ENCODE data around the gene CRB1. TPM values are rescaled to one million over a fixed set of nuclear protein-coding genes. Genes with fewer than 3 reads are reported as not detected.

The CRB1 gene
- total and polyA plus RNA-seq, 7 donors: 0.19 to 0.49 (median 0.38) TPM; not detected in 3

- Histone ChIP-seq H3K27me3 (no peaks in the 10 kb centered on the region), H3K9me3 (no peaks in the 10 kb centered on the region), H3K27ac (no peak overlapping the region), H3K4me1 (peaks cover 0 to 8% (median 2%) of the 10 kb centered on the region in 4 donors), H3K36me3 (no peaks in the 10 kb centered on the region), H3K4me3 (no peak overlapping the region)
- 81 to 82% methylated on average over 2 of the region's 2 CpGs for WGBS, 2 donors
- TF ChIP-seq CTCF (IDR thresholded peaks at IDR 0.05): no peak
- TF ChIP-seq POLR2AphosphoS5 (IDR thresholded peaks at IDR 0.05): no peak
- TF ChIP-seq EP300 (IDR thresholded peaks at IDR 0.05): no peak
- intact Hi-C loops (cut with DNase I): no loop called here
- DNase-seq: no peak
Measured at GRCh38 chr1:197440715-197441114, 172.7 kb downstream of the CRB1 start.

- H3K27ac ChIP-seq: no peak overlapping the region
- H3K9me3 ChIP-seq: no peaks in the 10 kb centered on the region
- no peaks in the 10 kb centered on the region for H3K27me3 ChIP-seq
- intact Hi-C loops (cut with DNase I): no loop called here
- H3K4me1 ChIP-seq: peaks cover 0 to 8% (median 2%) of the 10 kb centered on the region in 4 donors
- no peaks in the 10 kb centered on the region for H3K36me3 ChIP-seq
- TF ChIP-seq POLR2A (IDR thresholded peaks at IDR 0.05) (no peak), POLR2AphosphoS5 (IDR thresholded peaks at IDR 0.05) (no peak), CTCF (IDR thresholded peaks at IDR 0.05) (no peak), EP300 (IDR thresholded peaks at IDR 0.05) (no peak)
- no peak for DNase-seq
- WGBS, 2 donors: 64 to 68% methylated on average over 8 of the region's 8 CpGs
- H3K4me3 ChIP-seq: no peak overlapping the region
Measured at GRCh38 chr1:197441999-197442414, 174.0 kb downstream of the CRB1 start.

GRCh38 chr1:197444755-197445154 lies 176.7 kb downstream of the CRB1 start:
- 9 to 38% methylated on average over 1 of the region's 1 CpG for WGBS, 2 donors
- no peaks in the 10 kb centered on the region for H3K4me1 ChIP-seq

GRCh38 chr1:197448121-197448779 lies 180.2 kb downstream of the CRB1 start:
- H3K4me3 ChIP-seq: no peak overlapping the region
- no peak for DNase-seq
- TF ChIP-seq EP300 (IDR thresholded peaks at IDR 0.05): no peak
- no peak for TF ChIP-seq POLR2A (IDR thresholded peaks at IDR 0.05)
- TF ChIP-seq POLR2AphosphoS5 (IDR thresholded peaks at IDR 0.05): no peak
- TF ChIP-seq CTCF (IDR thresholded peaks at IDR 0.05): no peak
- no peaks in the 10 kb centered on the region for H3K36me3 ChIP-seq
- H3K4me1 ChIP-seq: no peaks in the 10 kb centered on the region
- WGBS, 2 donors: 52 to 65% methylated on average over 2 of the region's 2 CpGs
- intact Hi-C loops (cut with DNase I): no loop called here
- H3K27me3 ChIP-seq: no peaks in the 10 kb centered on the region
- H3K9me3 ChIP-seq: no peaks in the 10 kb centered on the region
- no peak overlapping the region for H3K27ac ChIP-seq

More at GRCh38 chr1:197444755-197445154, 176.7 kb downstream of the CRB1 start:
- Histone ChIP-seq H3K9me3 (no peaks in the 10 kb centered on the region), H3K27ac (no peak overlapping the region), H3K27me3 (no peaks in the 10 kb centered on the region), H3K36me3 (no peaks in the 10 kb centered on the region), H3K4me3 (no peak overlapping the region)
- DNase-seq: no peak
- intact Hi-C loops (cut with DNase I): no loop called here
- TF ChIP-seq CTCF (IDR thresholded peaks at IDR 0.05) (no peak), EP300 (IDR thresholded peaks at IDR 0.05) (no peak), POLR2AphosphoS5 (IDR thresholded peaks at IDR 0.05) (no peak), POLR2A (IDR thresholded peaks at IDR 0.05) (no peak)

- Histone ChIP-seq H3K36me3 (no peaks in the 10 kb centered on the region), H3K27me3 (no peaks in the 10 kb centered on the region), H3K4me1 (no peaks in the 10 kb centered on the region), H3K27ac (no peak overlapping the region), H3K4me3 (no peak overlapping the region), H3K9me3 (no peaks in the 10 kb centered on the region)
- WGBS, 2 donors: 72 to 77% methylated on average over 5 of the region's 5 CpGs
- DNase-seq: no peak
- no peak for TF ChIP-seq POLR2AphosphoS5 (IDR thresholded peaks at IDR 0.05)
- TF ChIP-seq CTCF (IDR thresholded peaks at IDR 0.05): no peak
- TF ChIP-seq POLR2A (IDR thresholded peaks at IDR 0.05): no peak
- no peak for TF ChIP-seq EP300 (IDR thresholded peaks at IDR 0.05)
- intact Hi-C loops (cut with DNase I): no loop called here
Measured at GRCh38 chr1:197451381-197451780, 183.3 kb downstream of the CRB1 start.

Data from sigmoid colon (tissue), 7 donors.